Measurements from ENCODE around the gene COL5A1.
"Not testable (repeated sequence)": the region's sequence is repeated elsewhere in the genome, so short reads cannot be mapped to it uniquely, and the experiment has no call there.

The COL5A1 gene

GRCh38 chr9:134658378-134658955 lies 16.9 kb downstream of the COL5A1 start:
- DNase-seq = no peak

DNA sequence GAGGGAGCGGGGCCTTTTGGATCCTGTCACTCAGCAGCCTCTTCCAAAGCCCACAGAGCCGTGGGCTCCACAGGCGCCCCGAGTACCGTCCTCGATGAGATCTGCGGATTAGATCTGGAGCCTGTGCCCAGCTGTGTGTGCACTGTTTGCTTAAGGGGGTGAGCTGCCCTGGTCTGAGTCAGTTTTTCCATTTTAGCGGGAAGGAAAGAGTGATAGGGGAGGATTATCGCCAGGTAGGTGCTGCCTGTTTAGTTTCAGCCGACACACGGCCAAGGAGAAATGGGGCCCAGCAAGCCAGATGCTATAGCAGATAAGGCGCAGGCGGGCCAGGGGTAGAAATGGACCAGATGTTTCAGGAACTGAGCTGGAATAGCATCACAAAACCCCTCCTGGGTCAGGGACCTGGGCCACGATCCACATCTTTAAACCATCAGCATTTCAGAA lies 18.1 kb downstream of the COL5A1 start:
- DNase-seq = no peak

DNA sequence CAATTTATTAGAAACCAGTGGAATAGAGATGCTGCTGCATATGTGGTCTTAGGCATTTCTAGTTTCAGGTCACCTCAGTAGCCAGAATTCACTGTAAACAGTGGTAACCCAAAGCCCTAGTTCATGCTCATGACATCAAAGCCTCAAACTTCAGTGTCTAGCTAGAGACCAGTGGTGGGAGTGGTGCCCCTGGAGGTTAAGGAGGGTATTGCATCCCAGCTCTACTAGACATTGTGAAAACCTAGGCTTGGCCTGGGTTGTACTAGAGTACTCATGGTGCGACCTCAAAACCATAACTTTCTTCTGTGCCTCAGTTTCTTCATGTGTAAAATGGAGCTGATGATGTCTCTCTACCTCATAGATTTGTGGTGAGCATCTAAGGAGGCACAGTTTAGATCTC lies 18.8 kb downstream of the COL5A1 start:
- DNase-seq = no peak

- DNase-seq = no peak
Observed at GRCh38 chr9:134661299-134661698, 19.7 kb downstream of the COL5A1 start.

DNA sequence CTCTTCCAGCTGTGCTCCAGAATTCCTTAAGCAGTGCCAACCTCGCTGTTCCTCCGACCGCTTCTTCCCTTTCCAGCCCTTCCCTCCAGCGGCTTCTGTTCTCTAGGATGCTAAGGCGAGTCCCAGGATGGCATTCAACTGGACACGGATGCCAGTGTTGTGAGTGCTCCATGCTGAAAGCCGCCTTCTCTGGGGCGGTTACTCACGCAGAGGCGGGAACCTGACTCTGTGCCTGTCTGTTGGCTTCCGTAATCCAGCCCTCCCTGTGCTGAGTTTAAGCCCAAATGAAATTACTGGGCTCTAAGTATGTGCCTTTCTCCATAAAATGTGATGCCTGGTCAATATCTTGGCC lies 20.2 kb downstream of the COL5A1 start:
- no peak for DNase-seq

- DNase-seq = no peak
Observed at GRCh38 chr9:134662143-134662876, 20.7 kb downstream of the COL5A1 start.

DNA sequence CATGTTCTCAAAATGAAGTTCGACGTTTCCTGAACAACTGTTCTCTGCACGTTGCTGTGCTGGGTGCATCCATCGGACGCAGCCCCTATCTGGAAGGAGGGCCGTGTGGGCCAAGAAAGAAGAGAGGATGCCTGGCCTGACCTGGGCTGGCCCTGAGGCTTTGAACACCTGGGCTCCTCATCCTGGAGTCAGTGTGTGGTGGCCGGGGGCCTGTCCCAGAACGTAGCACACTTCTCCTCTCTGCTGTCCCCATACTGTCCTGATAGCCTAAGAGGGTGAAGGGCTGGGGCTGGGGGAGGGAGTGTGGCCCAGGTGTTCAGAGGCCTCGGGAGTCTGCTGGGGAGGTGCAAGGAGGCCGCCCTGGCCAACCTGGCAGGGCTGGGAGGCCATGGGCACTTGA lies 21.5 kb downstream of the COL5A1 start:
- DNase-seq = no peak

GRCh38 chr9:134663753-134664415 lies 22.3 kb downstream of the COL5A1 start:
- no peak for DNase-seq

GRCh38 chr9:134664446-134664845 lies 22.8 kb downstream of the COL5A1 start:
- DNase-seq = no peak

DNA sequence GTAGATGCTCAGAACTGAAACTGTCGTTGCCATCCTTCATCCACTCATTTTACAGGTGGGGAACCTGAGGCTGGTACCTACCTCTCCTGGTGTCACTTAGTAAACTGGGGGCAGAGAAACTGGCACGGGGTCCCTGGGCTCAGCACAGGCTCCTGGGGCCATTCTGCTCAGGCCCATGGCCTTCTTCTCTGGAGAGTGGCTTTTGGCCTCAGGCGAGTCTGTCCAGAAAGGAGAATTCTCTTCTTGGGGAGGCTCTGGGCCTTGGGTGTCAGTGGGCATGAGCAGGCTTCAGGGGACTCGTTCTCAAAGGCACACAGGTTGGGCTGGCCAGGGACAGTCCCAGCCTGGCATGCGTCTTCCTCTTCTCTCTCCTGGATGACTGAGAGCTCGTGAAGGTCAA lies 24.6 kb downstream of the COL5A1 start:
- DNase-seq = no peak

DNA sequence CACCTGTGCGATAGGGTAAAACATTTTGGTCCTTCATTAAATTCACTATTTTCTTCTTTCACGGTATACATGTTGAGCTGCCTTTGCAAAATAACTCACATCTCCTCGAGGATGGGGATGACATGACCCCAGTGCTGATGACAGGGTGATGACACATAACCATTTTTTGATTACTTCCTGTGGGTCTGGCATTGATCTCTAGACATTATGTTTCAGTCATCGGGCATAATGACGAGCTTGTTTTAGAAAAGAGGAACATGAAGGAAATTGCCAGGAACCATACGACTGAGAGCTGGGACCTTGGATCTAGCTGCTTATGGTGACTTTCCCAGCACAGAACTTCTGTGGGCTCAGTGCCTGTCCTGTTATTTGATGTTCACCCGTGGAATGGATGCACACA lies 25.2 kb downstream of the COL5A1 start:
- DNase-seq = no peak

DNA sequence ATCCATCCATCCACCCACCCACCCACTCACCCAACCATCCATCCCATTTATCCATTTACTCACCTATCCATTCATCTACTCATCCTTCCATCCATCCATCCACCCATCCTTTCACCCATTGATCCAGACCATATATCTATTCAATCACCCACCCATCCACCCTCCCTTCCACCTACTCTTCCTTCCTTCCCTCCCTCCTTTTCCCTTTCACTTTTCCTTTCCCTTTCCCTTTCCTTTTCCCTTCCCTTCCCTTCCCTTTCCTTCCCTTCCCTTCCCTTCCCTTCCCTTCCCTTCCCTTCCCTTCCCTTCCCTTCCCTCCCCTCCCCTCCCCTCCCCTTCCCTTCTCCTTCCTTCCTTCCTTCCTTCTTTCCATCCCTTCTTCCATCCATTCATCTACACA lies 27.4 kb downstream of the COL5A1 start:
- not testable (repeated sequence) for DNase-seq

DNA sequence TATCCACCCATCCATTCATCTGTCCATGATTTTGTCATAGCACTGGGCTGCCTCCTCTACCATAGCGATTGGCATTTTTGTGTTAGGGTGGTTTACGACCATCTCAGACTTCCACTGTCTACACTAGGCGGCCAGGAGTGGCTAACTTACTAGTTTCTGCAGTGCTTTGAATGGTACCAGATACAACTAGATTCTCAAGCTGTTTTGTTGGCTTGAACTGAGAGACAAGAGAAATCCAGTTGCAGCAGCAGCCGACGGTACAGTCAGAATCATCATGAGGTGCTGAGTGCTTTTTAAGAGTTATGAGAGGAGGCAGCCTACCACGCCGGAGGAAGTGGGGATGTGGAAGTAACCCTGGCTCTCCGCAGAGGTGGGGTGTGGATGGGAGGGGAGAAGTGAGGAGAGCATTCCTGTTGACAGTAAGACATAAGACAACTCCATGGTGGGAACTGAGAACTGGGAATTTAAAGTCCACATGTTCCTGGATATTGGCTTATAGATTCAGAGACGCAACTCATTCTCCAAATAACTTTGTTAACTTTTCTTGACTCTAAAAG lies 27.9 kb downstream of the COL5A1 start:
- no peak for DNase-seq

- no peak for DNase-seq
Observed at GRCh38 chr9:134670042-134670525, 28.5 kb downstream of the COL5A1 start.

- no peak for DNase-seq
Observed at GRCh38 chr9:134670851-134671281, 29.3 kb downstream of the COL5A1 start.

DNA sequence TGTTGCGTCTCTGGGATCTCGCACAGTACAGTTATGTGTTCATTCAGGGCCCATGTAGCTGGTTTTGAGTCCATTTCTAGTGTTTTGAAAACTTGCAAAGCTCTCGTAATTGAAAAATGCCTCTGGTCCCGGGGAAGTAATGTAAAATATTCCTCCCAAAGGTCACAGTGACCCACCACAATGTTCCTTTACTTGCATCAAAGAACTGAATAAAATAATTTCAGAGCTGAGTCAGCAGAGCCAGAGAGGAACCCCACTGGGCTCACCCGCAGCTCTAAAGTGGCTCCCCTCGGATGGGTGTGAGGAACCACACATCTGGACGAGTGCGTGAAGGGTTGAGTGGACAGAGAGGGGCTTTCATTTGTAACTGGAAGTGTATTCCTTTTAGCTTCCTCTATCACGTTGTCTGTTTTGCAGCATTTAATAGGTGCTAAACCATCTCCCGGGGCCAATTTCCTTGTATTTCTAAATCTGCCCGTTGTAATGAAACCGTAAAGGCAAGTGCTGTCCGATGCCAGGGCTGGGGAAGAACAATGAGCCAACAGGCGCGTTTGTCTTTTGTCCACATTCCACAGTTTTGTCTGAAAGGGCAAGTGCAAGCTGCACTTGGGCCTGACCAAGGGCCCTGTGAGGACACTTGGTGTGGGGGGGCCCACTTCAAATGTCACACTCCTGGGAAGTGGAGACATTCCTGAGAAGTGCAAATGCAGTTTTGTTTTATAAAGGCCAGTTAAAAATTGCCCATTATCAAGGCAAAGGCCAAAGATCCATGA lies 29.9 kb downstream of the COL5A1 start:
- no peak for DNase-seq

GRCh38 chr9:134676361-134676760 lies 34.8 kb downstream of the COL5A1 start:
- no peak for DNase-seq

GRCh38 chr9:134676886-134677285 lies 35.3 kb downstream of the COL5A1 start:
- no peak for DNase-seq

DNA sequence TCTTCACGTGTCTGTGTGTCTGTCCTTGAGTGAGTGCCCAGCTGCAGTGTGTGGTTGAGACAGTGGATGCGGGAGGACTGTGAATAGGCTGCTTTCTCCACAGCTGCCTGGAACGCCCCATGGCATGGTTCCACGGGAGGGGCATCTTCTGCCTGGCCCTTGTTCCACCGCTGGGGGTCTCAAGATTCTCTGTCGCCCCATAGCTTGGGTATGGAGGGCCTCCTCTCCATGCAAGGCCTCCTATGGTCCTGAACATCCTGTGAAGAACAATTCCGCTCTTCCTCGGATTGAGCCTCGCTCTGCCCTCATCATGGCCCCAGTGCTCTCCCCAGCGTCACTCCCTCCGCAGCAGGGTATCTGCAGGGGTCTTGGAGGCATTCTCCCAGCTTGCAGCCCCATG lies 36.1 kb downstream of the COL5A1 start:
- no peak for DNase-seq

DNA sequence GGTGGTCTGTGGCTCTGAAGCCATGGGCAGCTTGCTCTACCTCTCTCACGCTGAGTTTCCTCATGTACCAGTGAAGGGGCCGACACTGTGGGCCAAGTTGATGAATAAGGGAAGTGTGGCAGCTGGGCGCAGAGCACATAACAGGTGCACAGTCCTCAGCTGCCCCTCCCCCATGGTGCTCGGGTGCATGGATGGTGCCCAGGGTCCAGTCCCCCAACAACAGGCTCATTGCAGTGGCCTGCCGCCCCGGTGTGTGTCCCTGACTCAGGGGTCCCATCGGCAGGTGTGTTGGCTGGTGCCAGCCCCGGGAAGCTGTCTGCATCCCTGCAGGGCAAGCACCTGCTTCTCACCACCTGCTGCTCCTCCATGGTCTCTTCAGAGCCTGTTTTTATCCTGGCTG lies 36.6 kb downstream of the COL5A1 start:
- no peak for DNase-seq

GRCh38 chr9:134678666-134679443 lies 37.3 kb downstream of the COL5A1 start:
- DNase-seq = no peak
